GM12892 (cell line): ENCODE measurements around the gene PDZK1IP1.

Experiments
- POLR2A ChIP-seq: IDR thresholded peaks from 2 replicates; pipeline ENCODE4 v1.6.1; 2011; ENCODE audit warnings: low read depth, low read length, control low read depth
- POLR2AphosphoS5 ChIP-seq: IDR thresholded peaks from 2 replicates; pipeline ENCODE4 v1.6.1; 2011; ENCODE audit warnings: low read depth, low read length, control low read depth

GRCh38 chr1:47216278-47217059, 26.6 kb upstream of the PDZK1IP1 start:
- TF ChIP-seq POLR2A (no peak), POLR2AphosphoS5 (no peak)
